CD4-positive, alpha-beta T cell treated with Interleukin-6 at 100 ng/mL for 8 hours (primary cell): ENCODE data around the gene PUS10.
"Not testable (repeated sequence)": the region's sequence is repeated elsewhere in the genome, so short reads cannot be mapped to it uniquely, and the experiment has no call there.

Experiments
- DNase-seq: peaks from one replicate; pipeline ENCODE4 v3.0.0-alpha.2; 2020; ENCODE audit warnings: mixed read lengths, low spot score

Gene PUS10

DNA sequence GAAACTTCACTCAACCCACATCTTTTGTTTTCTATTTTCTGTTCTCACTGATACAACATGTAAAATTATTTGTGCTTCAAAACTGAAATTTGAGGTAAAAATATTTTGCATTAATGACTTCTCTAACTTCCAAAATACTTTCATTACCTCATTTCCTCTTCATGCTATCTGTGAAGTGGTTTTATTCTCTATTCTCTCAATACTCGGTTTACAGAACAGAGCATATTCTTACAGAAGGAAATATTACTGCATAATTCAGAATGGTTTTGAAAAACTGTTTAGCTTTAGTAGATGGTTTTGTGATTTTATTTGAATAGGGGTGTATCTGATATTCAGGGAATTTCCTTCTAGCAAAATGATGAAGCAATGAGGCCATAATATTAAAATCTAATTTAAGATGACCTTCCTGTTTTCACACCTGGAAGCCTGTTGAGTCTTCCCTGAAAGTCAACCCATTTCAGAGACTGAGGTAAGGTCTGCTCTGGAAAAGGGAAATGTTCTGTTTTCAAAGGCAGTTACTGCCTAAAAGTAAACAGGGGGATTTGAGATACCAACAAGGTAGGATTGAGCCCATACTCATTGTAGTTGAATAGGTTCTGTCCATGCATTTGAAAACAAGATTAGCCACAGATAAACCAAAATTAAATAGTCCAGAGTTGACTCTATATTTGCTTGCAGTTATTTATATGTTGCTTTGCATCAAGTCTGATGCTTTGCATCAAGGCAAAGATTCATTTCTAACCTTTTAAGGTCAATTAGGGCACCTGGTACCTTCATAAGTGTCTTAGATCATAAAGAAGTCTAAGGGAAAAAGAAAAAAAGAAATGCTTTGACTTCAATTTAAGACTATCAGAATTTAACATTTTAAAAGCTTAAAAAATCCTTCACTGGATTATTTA, 51.3 kb downstream of the PUS10 start:
- DNase-seq = no peak

DNA sequence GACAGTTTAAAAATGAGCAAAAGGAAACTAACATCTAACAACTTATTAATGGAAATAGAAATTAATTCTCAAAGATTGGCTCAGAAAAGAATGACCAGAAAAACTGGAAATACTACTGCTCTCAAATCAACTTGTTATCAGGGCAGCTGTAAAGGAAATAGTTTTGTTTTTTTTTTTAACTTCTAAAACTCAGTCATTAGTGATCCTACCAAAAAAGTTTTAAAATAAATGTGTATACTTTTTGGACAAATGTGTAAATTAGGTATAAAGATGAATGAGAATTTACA, 52.6 kb downstream of the PUS10 start:
- DNase-seq = no peak

DNA sequence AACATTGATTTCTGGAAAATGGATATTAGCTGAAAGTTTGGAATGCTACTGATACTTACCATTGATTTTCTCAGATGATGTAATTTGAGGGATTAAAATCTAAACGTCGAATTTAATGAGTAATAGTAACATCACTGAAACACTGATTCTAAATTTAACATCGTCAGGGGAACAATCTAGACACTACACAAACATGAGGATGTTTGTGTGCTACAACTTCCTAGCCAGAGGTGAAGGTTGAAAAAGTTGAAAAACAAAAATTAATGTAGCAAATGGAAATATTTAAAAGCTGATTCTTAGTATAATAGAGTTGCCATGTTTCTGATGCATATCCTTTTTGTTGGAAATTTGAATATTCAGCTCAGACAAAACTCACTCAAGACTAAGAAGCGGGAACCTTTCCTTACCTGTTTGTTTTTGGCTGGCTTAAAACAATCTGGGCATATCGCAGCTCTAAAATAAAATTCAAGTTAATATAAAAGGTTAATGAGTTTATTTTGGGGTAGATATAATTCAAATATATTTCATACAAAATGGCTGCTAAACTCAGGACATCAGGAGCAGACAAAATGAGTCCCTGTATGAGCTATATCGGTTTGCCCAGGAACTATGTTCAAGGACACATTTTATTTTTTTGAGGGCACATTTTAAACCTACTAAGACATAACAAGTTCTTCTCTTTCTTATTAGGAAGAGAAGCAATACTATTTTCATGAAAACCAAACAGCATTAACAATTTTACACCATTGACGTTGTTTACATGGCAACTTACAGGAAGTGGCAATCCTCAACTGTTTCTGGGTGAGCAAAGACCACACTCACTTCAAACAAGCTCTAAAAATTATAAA, 53.2 kb downstream of the PUS10 start:
- DNase-seq = peak; percentile 44

DNA sequence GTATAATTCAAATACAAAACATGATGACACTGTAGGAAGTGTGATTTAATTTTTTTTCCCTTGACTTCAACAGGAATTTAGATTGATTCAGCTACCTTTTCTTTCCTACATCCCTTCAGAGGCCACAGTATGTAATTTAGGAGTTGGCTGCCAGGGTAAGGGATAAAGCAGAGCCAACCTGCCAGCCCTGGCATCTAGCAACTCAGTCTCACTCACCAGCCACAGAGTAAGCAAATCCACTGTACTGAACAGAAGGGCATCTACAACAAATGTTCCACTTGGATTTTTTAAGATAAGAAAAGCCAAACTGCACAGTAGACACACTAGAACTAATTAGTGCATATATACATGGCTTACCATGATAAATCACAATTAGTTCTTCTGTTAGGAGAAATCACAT, 54.9 kb downstream of the PUS10 start:
- no peak for DNase-seq

DNA sequence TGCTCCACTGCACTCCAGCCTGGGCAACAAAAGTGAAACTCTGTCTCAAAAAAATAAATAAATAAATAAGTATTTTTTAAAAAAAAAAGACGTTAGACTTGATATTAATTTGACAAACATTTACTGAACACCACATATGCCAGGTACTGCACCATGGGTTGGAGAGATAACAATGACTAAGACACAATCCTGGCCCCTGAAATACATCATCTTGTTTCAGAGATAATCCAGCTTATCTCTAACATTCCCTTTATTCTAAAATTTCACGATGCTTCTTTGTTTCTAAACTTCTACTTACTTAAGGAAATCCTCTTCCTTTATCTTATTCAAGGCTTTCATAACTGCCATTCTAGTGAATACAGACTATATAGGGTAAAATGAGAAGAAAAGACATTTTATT, 55.5 kb downstream of the PUS10 start:
- no peak for DNase-seq

DNA sequence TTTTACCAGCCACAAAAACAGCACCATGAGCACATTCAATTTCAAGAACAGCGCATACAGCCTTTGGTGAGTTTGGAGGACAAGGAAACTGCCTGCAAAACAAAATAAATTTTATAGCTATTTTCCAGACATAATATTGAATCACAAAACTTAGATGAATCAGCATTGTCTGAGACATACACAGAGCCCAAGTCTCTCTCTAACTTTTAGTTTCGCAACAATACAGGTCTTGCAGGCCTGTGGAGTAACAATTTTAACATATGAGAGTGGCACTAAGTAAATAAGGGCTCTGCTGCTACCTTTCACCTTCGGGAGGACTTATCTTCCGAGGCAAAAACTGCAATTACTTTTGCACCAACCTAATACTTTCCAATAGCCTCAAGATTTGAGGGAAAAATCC, 56.6 kb downstream of the PUS10 start:
- no peak for DNase-seq

DNA sequence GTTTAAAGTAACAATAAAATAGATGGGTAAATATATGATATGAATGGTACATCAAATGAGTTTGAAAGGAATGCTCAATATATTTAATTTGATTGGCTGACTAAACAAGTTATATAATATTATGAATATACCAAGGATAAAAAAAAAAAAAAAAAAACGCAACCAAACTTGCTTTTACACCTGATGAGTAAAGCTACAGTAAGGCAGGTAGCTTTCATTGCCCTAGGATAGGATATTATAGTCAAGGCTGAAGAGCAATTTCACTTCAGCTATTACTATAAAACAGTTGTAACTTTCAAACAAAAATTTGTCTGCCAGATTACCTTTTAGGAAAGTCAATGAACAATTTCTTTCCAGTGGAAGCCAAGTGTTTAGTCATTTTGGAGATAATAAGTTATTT, 57.3 kb downstream of the PUS10 start:
- no peak for DNase-seq

DNA sequence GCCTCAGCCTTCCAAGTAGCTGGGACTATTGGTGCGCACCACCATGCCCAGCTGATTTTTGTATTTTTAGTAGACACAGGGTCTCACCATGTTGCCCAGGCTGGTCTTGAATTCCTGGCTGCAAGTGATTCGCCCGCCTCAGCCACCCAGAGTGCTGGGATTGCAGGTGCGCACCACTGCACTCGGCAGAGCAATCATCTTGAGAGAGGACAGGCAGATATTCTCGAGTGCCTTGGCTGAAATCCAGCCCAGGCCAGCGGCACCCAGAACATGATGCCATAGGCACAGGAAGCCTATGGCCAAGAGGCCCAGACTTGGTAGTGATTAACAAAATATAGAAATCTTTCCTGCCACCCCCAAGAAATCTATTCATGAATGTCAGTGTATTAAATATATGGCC, 58.6 kb downstream of the PUS10 start:
- DNase-seq = no peak

DNA sequence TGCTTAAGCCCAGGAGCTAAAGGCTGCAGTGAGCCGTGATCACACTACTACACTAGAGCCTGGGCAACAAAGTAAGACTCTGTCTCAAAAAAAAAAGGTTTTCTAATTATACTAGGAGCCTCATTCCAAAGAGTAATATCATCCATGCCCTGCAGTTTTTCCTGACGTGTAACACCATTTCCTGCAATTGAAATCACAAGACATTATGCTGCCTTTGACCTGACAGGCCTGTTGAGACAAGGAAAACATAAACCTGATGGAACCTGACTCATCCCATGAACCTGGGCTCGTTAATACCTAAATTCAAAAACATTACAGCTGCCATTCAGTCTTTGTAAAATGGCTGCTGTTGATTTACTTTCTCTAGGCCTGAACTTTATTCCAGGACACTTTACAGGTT, 59.3 kb downstream of the PUS10 start:
- DNase-seq = no peak

DNA sequence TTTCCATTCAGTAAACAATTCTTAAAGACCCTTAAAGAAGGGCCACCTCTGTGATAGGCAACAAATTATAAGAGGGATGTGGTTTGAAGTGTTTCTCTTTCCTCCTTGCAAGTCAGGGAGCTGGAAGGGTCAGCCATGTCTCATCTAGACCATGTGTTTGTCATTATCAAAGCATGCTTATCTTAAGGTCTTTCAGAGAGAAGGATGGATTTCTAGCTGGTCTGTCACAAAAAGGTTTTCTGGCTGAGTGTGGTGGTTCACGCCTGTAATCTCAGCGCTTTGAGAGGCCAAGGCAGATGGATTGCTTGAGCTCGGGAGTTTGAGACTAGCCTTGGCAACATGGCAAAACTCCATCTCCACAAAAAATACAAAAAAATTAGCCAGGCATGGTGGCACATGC, 59.7 kb downstream of the PUS10 start:
- no peak for DNase-seq

DNA sequence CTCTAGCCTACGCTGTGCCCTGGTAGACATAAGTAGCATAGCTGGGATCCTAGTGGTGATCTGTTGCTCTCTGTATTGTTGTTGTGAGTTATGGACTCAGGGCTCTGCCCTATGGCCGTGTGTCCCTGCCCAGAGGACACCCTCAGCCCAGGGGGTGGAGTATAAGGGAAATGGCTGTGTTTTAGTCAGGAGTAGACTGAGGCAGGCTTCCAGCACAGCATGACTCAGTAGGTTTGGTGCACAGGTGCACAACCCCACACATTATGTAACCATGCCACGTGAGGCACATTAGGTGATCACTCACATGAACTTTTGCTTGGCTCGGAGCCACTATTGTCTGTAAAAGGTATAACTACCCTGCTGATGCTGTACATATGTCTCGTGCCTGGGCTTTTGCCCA, 60.4 kb downstream of the PUS10 start:
- no peak for DNase-seq

DNA sequence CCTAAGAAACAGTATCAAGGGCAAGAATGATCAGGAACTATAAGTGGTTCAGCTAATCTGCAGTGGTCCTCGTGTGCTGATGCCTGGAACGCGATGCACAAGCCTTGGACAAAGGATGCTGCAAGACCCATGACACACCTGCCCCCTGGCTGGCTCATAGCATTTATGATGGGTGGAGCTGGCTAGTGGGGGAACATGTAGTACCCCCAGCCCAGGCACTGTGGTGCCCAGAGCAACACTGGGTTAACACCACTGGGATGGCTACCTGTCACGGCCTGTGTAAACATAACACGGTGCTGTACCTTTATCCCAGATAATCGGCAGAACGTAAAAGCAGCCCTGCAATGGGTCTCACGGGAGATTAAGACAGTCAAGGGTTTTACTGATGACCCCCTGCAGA, 60.8 kb downstream of the PUS10 start:
- no peak for DNase-seq

DNA sequence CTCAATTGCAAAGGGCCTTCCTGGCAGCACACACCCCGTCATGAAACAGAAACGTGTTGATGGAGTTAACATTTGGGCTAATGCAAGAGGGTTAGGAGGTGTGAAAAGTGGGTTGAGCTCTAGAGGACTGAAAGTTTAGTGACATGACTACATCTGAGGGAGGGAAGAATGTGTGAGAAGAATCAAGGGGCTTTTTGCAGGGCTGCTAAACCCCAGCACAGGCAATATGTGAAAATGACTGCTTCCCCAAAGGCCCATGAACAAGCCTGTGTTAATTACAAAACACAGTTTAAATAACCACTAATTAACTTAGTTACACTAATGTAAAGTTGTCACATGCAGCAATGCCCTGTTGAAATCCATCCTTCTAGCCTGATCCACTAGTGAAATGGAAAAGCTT, 63.9 kb downstream of the PUS10 start:
- no peak for DNase-seq

DNA sequence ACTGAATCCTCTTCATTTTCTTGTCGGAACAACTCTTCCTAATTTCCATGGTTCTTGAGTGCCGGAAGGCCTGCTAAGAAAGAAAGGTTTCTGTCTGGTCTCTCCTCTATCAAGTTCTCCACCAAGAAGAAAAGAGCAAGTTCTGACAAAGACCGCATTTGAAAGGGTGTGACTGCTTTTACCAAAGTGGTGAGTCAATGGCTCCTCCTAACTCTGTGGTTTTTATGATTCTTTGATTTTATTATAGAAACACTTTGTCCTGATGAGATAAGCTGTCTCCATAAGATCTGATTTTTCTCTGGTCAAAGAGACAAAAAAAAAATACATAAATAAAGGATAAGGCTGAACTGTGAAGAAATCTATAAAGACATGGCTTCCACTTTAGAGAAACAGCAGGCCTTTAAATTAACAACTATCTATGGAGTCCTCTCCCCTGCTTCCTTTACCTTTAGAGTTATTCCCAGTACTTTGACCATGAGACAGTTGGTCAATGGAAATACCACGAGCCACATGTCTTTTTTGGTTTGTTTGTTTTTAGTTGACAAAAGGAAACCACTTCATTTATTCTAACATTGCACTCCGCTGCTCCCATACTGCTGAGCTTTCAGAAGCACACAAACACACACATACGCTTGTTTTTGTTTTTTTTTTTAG, 69.0 kb downstream of the PUS10 start:
- DNase-seq = no peak

DNA sequence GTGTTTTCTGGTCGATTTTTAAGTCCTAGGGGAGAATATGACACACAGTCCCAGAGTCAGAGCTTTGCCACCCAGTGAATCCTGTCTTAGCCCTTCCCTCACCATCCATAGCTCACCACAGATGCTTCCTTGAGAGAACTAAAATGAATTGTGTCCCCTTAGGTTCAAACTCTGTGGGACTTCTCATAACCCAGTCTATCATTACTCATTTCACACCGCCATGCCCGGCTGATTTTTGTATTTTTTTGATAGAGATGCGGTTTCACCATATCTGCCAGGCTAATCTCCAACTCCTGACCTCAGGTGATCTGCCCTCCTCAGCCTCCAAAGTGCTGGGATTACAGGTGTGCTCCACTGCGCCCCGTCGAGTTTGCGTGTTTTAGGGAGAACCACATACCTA, 69.9 kb downstream of the PUS10 start:
- no peak for DNase-seq

DNA sequence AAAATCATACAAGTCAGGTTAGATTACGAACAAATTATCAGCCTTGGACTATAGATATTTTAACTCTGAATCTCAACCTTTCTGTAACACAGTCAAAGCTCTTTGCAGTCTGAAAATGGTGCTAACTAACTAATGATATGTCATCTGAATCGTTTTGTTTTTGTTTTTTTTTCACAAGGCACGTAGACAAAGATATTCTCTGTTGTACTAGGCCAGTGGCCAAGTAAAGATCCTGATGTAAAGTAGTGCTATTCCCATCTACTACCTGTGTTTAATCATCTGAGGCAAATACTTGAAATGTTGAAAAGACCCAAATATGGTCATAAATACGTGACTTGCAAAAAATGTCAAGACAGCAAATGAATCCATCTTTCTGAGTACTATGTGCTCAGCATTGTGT, 71.0 kb downstream of the PUS10 start:
- no peak for DNase-seq

DNA sequence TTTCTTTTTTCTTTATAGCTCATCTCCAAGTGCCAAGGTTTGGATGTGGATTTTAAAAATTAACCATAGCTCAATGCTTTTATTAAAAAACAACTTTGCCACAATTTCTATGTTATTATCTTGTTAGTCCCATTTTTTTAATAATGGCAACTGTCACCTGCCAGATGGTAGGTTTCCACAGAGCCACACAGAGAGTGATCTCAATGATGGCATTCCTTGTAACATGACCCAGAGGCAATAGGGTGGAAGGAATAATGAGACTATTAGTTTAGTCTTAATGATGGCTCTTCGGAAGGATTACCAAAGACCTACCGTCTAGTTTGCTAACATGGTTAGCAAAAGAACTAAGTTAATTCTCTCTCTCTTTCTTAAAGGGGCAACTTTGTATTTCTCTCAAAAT, 72.7 kb downstream of the PUS10 start:
- DNase-seq = no peak

DNA sequence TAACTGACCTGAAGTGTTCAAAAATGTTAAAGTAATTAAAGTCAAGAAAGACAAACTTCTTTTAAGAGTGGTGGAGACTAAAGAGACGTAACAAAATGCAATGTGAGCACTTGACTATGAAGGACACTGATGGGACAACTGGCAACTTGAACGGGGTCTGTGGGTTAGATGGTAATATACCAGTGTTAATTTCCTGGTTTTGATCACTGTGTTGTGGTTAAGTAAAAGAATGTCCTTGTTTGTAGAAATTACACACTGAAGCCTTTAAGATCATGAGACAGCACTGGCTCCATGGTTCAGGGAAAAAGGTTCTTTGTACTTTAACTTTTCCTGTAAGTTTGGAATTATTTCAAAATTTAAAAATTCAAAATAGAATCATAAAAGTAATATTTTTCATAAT, 78.4 kb downstream of the PUS10 start:
- DNase-seq = no peak

DNA sequence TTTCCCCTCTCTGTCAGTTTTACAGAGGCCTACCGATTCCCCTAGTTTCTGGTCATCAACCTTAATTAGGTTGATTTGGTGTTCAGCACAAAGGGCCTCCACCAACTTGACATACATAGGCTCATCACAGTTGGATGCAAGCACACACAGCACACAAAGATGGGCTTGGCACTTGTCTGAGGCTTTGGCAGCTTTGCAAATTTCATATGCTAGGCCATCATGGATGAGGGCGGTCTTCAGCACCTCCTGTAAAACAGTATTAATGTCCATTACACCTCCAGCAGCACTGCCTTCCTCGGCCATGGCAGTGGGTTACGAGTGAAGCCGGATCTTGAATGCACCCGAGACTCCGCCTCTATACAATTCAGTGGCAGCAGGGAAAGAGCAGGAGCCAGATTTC, 79.8 kb downstream of the PUS10 start:
- no peak for DNase-seq

DNA sequence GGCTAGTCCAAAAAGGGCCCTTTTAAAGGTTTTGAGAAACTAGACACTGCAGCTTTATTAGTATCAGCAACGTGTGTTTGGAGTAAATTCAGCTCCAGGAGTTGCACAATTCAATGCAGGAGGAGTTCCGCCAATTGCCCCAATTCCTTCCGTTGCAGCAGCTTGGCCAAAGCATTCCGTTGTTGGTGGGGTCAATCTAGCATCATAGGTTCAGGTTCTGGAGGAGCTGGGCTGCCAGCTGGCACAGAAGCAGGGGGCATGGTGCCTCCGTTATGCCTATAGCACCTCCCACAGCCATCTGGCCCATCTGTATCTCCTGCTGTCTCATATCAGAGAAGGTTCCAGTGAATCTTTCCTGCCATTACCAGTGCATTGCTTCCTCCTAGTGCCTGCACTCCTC, 81.3 kb downstream of the PUS10 start:
- DNase-seq = no peak

DNA sequence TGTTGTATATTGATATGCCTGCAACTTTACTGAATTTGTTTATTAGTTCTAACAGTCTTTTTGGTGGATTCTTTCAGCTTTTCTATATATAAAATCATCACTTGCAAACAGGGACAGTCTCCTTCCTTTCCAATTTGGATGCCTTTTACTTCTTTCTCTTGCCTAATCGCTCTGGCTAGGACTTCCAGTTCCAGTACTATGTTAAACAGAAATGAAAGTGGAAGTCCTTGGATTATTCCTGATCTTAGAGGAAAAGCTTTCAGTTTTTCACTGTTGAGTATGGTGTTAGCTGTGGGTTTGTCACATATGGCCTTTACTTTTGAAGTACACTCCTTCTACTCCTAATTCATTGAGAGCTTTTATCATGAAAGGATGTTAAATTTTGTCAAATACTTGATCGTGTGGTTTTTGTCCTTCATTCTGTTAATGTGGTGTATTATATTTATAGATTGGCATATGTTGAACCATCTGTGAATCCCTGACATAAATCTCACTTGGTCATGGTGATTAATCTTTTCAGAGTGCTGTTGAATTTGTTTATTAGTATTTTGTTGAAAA, 83.8 kb downstream of the PUS10 start:
- DNase-seq = no peak

DNA sequence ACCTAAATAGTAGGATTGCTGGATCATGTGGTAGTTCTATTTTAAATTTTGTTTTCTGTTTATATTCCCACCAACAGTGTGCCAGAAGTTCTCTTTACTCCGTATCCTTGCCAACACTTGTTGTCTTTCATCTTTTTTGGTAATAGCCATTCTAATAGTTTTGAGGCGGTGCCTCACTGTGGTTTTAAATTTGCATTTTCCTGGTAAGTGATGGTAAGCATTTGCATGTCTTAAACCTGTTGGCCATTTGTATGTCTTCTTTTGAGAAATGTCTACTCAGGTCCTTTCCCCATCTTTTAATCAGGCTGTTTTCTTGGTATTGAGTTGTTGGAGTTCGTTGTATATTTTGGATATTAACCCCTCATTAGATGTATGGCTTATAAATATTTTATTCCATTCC, 85.1 kb downstream of the PUS10 start:
- no peak for DNase-seq

DNA sequence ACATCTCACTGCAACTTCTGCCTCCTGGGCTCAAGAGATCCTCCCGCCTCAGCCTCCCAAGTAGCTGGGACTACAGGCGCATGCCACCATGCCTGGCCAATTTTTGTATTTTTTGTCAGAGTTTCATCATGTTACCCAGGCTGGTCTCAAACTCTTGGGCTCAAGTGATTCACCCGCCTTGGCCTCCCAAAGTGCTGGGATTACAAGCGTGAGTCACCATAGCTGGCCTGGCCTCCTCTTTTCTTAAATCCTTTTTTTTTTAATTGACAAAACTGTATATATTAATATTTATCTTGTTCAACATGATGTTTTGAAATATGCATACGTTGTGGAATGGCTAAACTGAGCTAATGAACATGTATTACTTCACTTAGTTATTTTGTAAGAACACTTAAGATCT, 86.0 kb downstream of the PUS10 start:
- not testable (repeated sequence) for DNase-seq
